K562 (cell line): ENCODE results near the gene KRI1. TPM values are rescaled to one million over a fixed set of nuclear protein-coding genes. Genes with fewer than 3 reads are reported as not detected.

Experiments
- ATF7 ChIP-seq: fragments of 450-650 bp; IDR thresholded peaks from 2 replicates; pipeline ENCODE4 v1.7.1; 2014; ENCODE audit warnings: mild to moderate bottlenecking, moderate library complexity
- ERF ChIP-seq: fragments of 450-650 bp; formaldehyde crosslinking; IDR thresholded peaks from 2 replicates; pipeline ENCODE4 v1.4.0; 2020; ENCODE audit warnings: mild to moderate bottlenecking, mixed read lengths
- ESRRB ChIP-seq: fragments of 250-450 bp; sonication (Bioruptor Pico); IDR thresholded peaks from 2 replicates; pipeline ENCODE4 v1.5.0; 2020; ENCODE audit warnings: mild to moderate bottlenecking, moderate library complexity, borderline replicate concordance
- FOXA3 ChIP-seq, 2 experiments: fragments of 450-650 bp in 1 of 2; sonication (generic) in 1 of 2; formaldehyde crosslinking; IDR thresholded peaks in 1 of 2; conservative IDR thresholded peaks in 1 of 2; 2 replicates each; pipeline versions ENCODE4 v1.4.0 to v1.8.0; 2020 to 2022; ENCODE audit warnings: mild to moderate bottlenecking in 2 of 2, missing genetic modification reagents in 1 of 2
- MTA2 ChIP-seq: fragments of 450-650 bp; IDR thresholded peaks from 2 replicates; pipeline ENCODE4 v1.6.1; 2016; ENCODE audit warnings: low read depth
- NFE2 ChIP-seq: IDR thresholded peaks from 2 replicates; pipeline ENCODE4 v1.6.1; 2014; ENCODE audit warnings: antibody characterized with exemption, low read depth
- PBX2 ChIP-seq, 2 experiments: IDR thresholded peaks in 1 of 2; conservative IDR thresholded peaks in 1 of 2; 2 replicates each; pipeline ENCODE4 v1.6.1; 2016; ENCODE audit warnings: low read depth in 2 of 2, mild to moderate bottlenecking in 1 of 2, missing compliant biosample characterization in 1 of 2, missing genetic modification characterization in 1 of 2, moderate library complexity in 1 of 2
- POLR2A ChIP-seq: fragments of 450-650 bp; conservative IDR thresholded peaks from 2 replicates; pipeline ENCODE4 v1.6.1; 2016
- POLR3A ChIP-seq: IDR thresholded peaks from 2 replicates; pipeline ENCODE4 v1.6.1; 2011; ENCODE audit warnings: borderline replicate concordance, mild to moderate bottlenecking, moderate library complexity; ENCODE audit not compliant: insufficient read length, insufficient read depth; ENCODE audit errors: extremely low read depth
- RBM25 ChIP-seq: fragments of 200-400 bp; formaldehyde crosslinking; IDR thresholded peaks from 2 replicates; pipeline ENCODE4 v1.6.1; 2018; ENCODE audit warnings: low read length, low read depth, moderate library complexity; ENCODE audit not compliant: severe bottlenecking
- XRCC3 ChIP-seq: fragments of 450-650 bp; IDR thresholded peaks from 2 replicates; pipeline ENCODE4 v1.6.1; 2017; ENCODE audit warnings: mild to moderate bottlenecking, moderate library complexity
- YY1 ChIP-seq, 3 experiments: IDR thresholded peaks; 2 replicates each; pipeline ENCODE4 v1.6.1; 2011; ENCODE audit warnings: low read length in 2 of 3, mild to moderate bottlenecking in 2 of 3, moderate library complexity in 2 of 3, borderline replicate concordance in 1 of 3, control low read depth in 1 of 3, low read depth in 1 of 3; ENCODE audit not compliant: insufficient read depth in 3 of 3, insufficient replicate concordance in 2 of 3, control insufficient read depth in 1 of 3, insufficient read length in 1 of 3; ENCODE audit errors: extremely low read depth in 1 of 3
- ZNF3 ChIP-seq: fragments of 250-450 bp; sonication (Bioruptor Pico); IDR thresholded peaks from 2 replicates; pipeline ENCODE4 v1.5.0; 2021; ENCODE audit warnings: mild to moderate bottlenecking, moderate library complexity
- ZNF695 ChIP-seq: fragments of 450-650 bp; formaldehyde crosslinking; IDR thresholded peaks from 2 replicates; pipeline ENCODE4 v1.4.0; 2020; ENCODE audit warnings: mild to moderate bottlenecking, moderate library complexity
- polyA plus RNA-seq, 8 experiments: library from polyadenylated mRNA; depleted of rRNA in 4 of 8; stranded (reverse) in 5 of 8; unstranded in 3 of 8; fragments of >200 nt; fragmentation: Nextera tagmentation in 2 of 8; fragmentation: Illumina TruSeq in 1 of 8; extraction: Ambion mirVana in 2 of 8; extraction: Trizol in 1 of 8; gene quantifications; 2 replicates each; pipeline versions ENCODE4 v1.2.1 to v1.2.3, GENCODE V29; 2011 to 2014; ENCODE audit warnings: inconsistent platforms in 1 of 8, missing spikeins in 1 of 8
- total RNA-seq, 7 experiments: library from RNA; depleted of rRNA in 6 of 7; stranded (reverse); fragments of >200 nt in 6 of 7; fragmentation: Illumina TruSeq in 2 of 7; extraction: Trizol in 2 of 7; gene quantifications; 2 replicates each; pipeline versions ENCODE4 v1.2.1 to v1.2.3, GENCODE V29; 2011 to 2021; ENCODE audit warnings: low replicate concordance in 1 of 7
- TF ChIP-seq, protein P1 (sequence below): sonication (generic); formaldehyde crosslinking; IDR thresholded peaks from 2 replicates; pipeline ENCODE4 v1.8.1; 2022; ENCODE audit warnings: missing genetic modification reagents

The KRI1 gene
- total and polyA plus RNA-seq, 9 of the 15 experiments (the other 6 are each of a cell fraction or from before 2014, with no cell fraction given): 1.1 to 50.7 (median 24.7) TPM

DNA sequence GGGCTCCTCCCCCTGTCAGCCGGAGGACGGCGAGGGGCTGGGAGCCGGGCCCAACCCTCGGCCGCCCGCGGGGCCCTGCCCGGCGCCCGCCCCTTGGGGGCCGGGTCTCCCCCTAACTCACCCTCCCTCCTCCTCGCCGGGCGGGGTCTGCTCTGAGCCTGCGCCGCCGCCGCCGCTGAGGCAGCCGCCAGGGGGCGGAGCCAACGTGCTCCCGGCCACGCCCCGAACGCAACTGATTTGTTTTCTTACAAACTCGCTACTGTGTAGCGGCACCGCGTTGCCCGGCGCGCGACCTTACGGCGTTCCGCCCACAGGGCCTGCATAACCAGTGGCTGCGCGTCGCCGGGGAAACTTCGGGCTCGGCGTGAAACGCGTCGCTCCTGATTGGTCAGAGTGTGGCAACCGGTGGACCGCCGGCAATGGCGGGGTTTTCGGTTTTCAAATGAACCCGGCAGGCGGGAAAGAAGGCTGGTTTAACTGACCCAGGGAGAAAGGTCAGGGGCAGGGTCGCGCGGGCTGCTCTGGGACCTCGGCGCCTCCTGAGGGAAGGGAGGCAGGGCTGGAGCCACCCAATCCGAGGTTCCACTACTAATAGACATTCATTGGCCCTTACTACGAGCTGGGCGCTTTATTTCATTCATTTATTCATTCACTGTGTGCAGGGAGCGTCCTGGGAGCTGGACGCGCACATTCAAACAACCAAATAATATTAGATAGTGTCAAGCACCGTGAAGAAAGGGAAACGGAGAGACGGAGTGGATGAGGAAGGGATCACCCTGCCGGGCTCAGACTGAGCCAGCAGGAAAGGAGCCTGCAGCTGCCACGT lies 3.2 kb upstream of the KRI1 start, which contains the start of gene CDKN2D (continued):
- no peak for TF ChIP-seq MTA2
- TF ChIP-seq, protein P1, sequence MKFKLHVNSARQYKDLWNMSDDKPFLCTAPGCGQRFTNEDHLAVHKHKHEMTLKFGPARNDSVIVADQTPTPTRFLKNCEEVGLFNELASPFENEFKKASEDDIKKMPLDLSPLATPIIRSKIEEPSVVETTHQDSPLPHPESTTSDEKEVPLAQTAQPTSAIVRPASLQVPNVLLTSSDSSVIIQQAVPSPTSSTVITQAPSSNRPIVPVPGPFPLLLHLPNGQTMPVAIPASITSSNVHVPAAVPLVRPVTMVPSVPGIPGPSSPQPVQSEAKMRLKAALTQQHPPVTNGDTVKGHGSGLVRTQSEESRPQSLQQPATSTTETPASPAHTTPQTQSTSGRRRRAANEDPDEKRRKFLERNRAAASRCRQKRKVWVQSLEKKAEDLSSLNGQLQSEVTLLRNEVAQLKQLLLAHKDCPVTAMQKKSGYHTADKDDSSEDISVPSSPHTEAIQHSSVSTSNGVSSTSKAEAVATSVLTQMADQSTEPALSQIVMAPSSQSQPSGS (CRISPR knock-in tag): no peak
- TF ChIP-seq XRCC3: no peak
- peak; percentile 51 to 94 (median 82) for TF ChIP-seq YY1 (IDR thresholded peaks at IDR 0.05; ENCODE audit: borderline replicate concordance in 1 of 3, control insufficient read depth in 1 of 3, extremely low read depth in 1 of 3, insufficient read depth in 3 of 3, insufficient read length in 1 of 3, insufficient replicate concordance in 2 of 3, low read depth in 1 of 3, low read length in 2 of 3)
- peak; percentile 84 for TF ChIP-seq POLR2A
- no peak for TF ChIP-seq NFE2
- peak; percentile 68; the same call in 1 of the 2 replicates for TF ChIP-seq ERF (CRISPR knock-in tag)
- no peak for TF ChIP-seq PBX2 (CRISPR knock-in tag; IDR thresholded peaks at IDR 0.05; ENCODE audit: low read depth)
- TF ChIP-seq PBX2 (tag; conservative IDR thresholded peaks at IDR 0.05; ENCODE audit: low read depth): no peak
- no peak for TF ChIP-seq ZNF3 (CRISPR knock-in tag)
- TF ChIP-seq ZNF695: 0 out of 2 replicates have a peak, but pooled peaks have one; percentile 46
- TF ChIP-seq RBM25: peak; percentile 80
- 0 out of 4 replicates have a peak, but pooled peaks of 1 of the 2 experiments have one; percentile 2 for TF ChIP-seq FOXA3 (CRISPR knock-in tag; conservative IDR thresholded peaks at IDR 0.05 in 1 of 2, IDR thresholded peaks at IDR 0.05 in 1 of 2)
- no peak for TF ChIP-seq ESRRB (CRISPR knock-in tag)
- TF ChIP-seq POLR3A: no peak
- peak; percentile 72 for TF ChIP-seq ATF7
